Endothelial cell (in vitro differentiated cells): ENCODE measurements around the gene DHRS1. TPM values are rescaled to one million over a fixed set of nuclear protein-coding genes. Genes with fewer than 3 reads are reported as not detected.

Source experiments
- DNase-seq: peaks from one replicate; pipeline ENCODE4 v3.0.0; 2021; ENCODE audit warnings: low spot score
- H3K27ac Mint-ChIP-seq: one replicate; pipeline ENCODE4 v1.8.0; 2021; ENCODE audit warnings: mixed read lengths, inconsistent platforms; ENCODE audit not compliant: unreplicated experiment
- H3K27me3 Mint-ChIP-seq: one replicate; pipeline ENCODE4 v1.8.0; 2021; ENCODE audit warnings: mild to moderate bottlenecking, moderate library complexity, mixed read lengths, inconsistent platforms; ENCODE audit not compliant: unreplicated experiment
- H3K36me3 Mint-ChIP-seq: one replicate; pipeline ENCODE4 v1.8.0; 2021; ENCODE audit warnings: mild to moderate bottlenecking, low read depth, mixed read lengths, inconsistent platforms; ENCODE audit not compliant: unreplicated experiment
- H3K4me1 Mint-ChIP-seq: one replicate; pipeline ENCODE4 v1.8.0; 2021; ENCODE audit warnings: mild to moderate bottlenecking, mixed read lengths, inconsistent platforms; ENCODE audit not compliant: unreplicated experiment
- H3K4me3 Mint-ChIP-seq: one replicate; pipeline ENCODE4 v1.8.0; 2021; ENCODE audit warnings: mild to moderate bottlenecking, mixed read lengths, inconsistent platforms; ENCODE audit not compliant: unreplicated experiment
- H3K9me3 Mint-ChIP-seq: one replicate; pipeline ENCODE4 v1.8.0; 2021; ENCODE audit warnings: mixed read lengths, inconsistent platforms; ENCODE audit not compliant: unreplicated experiment
- total RNA-seq: library from RNA; stranded (reverse); fragmentation: NEBNext Ultra II Directional; extraction: Animal tissue kit (Norgen Biotek cat#: 25700); gene quantifications from one replicate; pipeline ENCODE4 v1.2.1, GENCODE V29; 2021; ENCODE audit not compliant: unreplicated experiment
- TF ChIP-seq, protein P1 (sequence below): fragments of 200-600 bp; sonication (generic); IDR thresholded peaks from one replicate; pipeline ENCODE4 v1.5.0; 2021; ENCODE audit warnings: antibody characterized with exemption; ENCODE audit not compliant: unreplicated experiment

The DHRS1 gene
- total RNA-seq, 1 donor from 2014 or later, result 17.7 TPM

DNA sequence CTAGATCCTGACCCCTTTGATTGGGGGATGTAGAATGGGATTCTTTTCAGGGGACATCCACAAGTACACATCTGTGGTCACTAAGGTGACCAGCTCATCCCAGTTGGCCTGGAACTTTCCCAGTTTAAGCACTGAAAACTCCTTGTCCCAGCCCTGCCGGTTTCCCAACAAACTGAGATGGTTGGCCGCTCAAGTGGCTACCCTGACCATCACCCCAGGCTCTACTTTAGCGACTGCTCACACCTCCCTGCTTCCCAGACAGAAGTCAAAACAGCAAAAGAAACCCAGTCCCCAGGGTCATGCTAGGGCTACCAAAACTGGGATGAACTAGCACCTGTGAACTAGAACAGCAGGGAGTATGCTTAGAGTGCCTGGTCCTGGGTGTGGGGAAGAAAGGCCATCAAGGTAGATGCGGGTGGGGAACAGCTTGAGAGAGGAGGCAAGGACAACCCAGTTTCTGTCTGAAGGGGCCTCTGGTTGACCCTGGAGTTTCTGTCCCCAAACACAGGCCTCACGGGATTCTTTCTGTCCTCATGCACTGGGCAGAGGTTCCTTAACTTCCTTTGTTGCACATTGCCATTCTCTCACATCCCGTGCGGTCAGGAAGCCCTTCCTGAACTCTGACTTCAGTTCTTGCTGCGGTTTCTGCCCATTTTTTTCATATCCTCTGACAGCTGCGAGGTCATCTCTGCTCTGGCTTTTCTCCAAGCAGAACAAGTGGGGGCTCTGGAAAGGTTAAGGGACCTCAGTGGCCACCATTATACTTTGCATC is 13.3 kb upstream of the DHRS1 start:
- TF ChIP-seq, protein P1, sequence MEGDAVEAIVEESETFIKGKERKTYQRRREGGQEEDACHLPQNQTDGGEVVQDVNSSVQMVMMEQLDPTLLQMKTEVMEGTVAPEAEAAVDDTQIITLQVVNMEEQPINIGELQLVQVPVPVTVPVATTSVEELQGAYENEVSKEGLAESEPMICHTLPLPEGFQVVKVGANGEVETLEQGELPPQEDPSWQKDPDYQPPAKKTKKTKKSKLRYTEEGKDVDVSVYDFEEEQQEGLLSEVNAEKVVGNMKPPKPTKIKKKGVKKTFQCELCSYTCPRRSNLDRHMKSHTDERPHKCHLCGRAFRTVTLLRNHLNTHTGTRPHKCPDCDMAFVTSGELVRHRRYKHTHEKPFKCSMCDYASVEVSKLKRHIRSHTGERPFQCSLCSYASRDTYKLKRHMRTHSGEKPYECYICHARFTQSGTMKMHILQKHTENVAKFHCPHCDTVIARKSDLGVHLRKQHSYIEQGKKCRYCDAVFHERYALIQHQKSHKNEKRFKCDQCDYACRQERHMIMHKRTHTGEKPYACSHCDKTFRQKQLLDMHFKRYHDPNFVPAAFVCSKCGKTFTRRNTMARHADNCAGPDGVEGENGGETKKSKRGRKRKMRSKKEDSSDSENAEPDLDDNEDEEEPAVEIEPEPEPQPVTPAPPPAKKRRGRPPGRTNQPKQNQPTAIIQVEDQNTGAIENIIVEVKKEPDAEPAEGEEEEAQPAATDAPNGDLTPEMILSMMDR, result no peak
- DNase-seq, result no peak
- Mint-ChIP-seq H3K36me3 (peaks cover 24% of the 10 kb centered on the region), H3K27ac (peak overlapping the region; percentile 19), H3K9me3 (no peaks in the 10 kb centered on the region), H3K4me3 (peak overlapping the region; percentile 72), H3K4me1 (peaks cover 68% of the 10 kb centered on the region), H3K27me3 (peaks cover 26% of the 10 kb centered on the region)

DNA sequence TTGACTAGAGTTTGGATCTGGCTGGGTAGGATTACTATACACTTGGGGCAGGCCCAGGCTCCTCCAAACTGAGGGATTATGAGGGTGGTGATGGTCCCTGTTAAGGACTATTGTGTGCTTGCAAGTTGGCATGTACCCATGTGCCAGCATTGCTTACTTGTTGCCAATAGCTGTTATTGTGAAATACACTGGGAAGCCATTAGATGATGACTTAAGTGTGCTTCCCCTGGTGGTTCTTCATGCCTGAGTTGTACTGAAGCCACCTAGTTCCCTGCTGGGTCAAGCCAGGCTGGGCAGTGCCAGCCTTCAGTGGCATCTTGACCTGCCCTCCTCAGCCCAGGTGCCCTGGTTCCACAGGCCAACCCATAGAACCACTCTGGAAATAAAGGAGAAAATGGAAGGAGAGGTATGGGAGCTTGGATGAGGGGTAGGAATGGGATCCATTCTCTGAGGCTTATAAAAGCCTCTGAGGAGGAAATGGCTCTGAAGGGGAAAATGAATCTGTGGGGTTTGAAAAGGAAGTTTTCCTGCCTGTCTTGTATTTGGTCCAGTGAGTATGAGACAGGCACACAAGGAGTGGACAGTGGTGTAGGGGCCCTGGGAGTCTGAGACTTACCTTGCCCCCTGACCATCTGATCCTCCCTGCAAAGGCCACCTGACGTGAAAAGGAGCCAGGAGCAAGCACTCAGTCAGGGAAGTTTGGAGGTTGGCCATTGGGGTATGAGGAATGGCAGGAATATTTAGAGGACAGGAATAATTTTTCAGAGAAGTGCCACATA is 12.4 kb upstream of the DHRS1 start:
- Mint-ChIP-seq H3K27me3 (peaks cover 24% of the 10 kb centered on the region), H3K4me3 (peak overlapping the region; percentile 72), H3K36me3 (peaks cover 17% of the 10 kb centered on the region), H3K9me3 (no peaks in the 10 kb centered on the region), H3K27ac (no peak overlapping the region), H3K4me1 (peaks cover 69% of the 10 kb centered on the region)
- no peak for DNase-seq
- TF ChIP-seq, protein P1, result no peak

DNA sequence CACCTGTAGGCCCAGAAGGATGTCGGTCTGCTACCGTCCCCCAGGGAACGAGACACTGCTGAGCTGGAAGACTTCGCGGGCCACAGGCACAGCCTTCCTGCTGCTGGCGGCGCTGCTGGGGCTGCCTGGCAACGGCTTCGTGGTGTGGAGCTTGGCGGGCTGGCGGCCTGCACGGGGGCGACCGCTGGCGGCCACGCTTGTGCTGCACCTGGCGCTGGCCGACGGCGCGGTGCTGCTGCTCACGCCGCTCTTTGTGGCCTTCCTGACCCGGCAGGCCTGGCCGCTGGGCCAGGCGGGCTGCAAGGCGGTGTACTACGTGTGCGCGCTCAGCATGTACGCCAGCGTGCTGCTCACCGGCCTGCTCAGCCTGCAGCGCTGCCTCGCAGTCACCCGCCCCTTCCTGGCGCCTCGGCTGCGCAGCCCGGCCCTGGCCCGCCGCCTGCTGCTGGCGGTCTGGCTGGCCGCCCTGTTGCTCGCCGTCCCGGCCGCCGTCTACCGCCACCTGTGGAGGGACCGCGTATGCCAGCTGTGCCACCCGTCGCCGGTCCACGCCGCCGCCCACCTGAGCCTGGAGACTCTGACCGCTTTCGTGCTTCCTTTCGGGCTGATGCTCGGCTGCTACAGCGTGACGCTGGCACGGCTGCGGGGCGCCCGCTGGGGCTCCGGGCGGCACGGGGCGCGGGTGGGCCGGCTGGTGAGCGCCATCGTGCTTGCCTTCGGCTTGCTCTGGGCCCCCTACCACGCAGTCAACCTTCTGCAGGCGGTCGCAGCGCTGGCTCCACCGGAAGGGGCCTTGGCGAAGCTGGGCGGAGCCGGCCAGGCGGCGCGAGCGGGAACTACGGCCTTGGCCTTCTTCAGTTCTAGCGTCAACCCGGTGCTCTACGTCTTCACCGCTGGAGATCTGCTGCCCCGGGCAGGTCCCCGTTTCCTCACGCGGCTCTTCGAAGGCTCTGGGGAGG is 11.3 kb upstream of the DHRS1 start, which contains the start of gene LTB4R:
TSS of gene LTB4R (plus strand) at position 857 of the 959 bp plus-strand sequence. CDS start 4,150 bp downstream, outside the sequence.
- H3K36me3 Mint-ChIP-seq, result peaks cover 24% of the 10 kb centered on the region
- H3K27me3 Mint-ChIP-seq, result peaks cover 24% of the 10 kb centered on the region
- peak; percentile 78 for DNase-seq
- H3K27ac Mint-ChIP-seq, result peak within 1 kb of the TSS; percentile 74
- H3K4me1 Mint-ChIP-seq, result peaks cover 69% of the 10 kb centered on the region
- TF ChIP-seq, protein P1, result peak; percentile 39
- no peaks in the 10 kb centered on the region for H3K9me3 Mint-ChIP-seq
- H3K4me3 Mint-ChIP-seq, result peak within 1 kb of the TSS; percentile 81

DNA sequence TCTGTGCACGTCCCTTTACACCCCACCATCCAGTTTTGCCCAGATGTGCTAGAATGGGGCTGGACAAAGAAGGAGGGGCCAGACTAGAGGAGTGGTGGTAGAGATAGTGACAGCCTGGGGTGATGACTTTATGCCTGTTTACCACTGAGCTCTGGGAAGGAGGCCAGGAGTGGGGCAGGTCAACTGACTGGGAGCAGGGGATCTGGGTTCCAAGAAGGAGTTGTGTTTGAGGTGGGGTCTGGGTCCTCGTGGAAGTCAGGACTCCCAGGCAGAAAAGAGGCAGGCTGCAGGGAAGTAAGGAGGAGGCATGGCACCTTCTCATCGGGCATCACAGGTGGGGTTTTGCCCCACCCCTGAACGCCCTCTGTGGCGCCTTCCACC is 10.7 kb upstream of the DHRS1 start:
- Mint-ChIP-seq H3K4me1 (peaks cover 65% of the 10 kb centered on the region), H3K4me3 (peak overlapping the region; percentile 81), H3K9me3 (no peaks in the 10 kb centered on the region), H3K36me3 (peaks cover 28% of the 10 kb centered on the region), H3K27ac (peak overlapping the region; percentile 74), H3K27me3 (peaks cover 18% of the 10 kb centered on the region)
- DNase-seq, result no peak
- TF ChIP-seq, protein P1, result no peak
